ENCODE data around the gene ERCC3. TPM values are rescaled to one million over a fixed set of nuclear protein-coding genes. Genes with fewer than 3 reads are reported as not detected.

ERCC3 gene
- total RNA-seq, 1 donor from 2014 or later, result 22.4 TPM

DNA sequence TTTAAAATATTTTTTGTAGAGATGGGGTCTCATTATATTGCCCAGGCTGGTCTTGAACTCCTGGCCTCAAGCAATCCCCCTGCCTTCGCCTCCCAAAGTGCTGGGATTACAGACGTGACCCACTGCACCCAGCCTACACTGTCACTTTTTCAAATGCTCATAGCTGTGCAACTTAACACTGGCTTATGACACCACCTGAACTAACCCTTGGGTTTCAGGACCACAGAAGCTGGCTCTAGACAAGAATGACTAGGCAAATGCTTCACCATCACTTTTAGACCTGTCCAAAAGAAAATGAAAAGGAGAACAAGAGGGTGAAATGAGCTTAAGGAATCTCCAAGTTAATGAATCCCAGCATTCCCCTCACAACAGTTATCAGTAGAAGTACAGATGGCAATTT, 13.3 kb downstream of the ERCC3 start:
- peaks cover 6% of the 10 kb centered on the region for H3K9me3 ChIP-seq (replicated peaks)
- no peak for DNase-seq
- intact Hi-C loops (cut with micrococcal nuclease), result no loop called here
- H3K4me1 ChIP-seq, result no peaks in the 10 kb centered on the region
- H3K27me3 ChIP-seq (ENCODE audit: low read depth), result no peaks in the 10 kb centered on the region
- H3K4me3 ChIP-seq, result no peak overlapping the region
- H3K36me3 ChIP-seq, result peaks cover 95% of the 10 kb centered on the region
- TF ChIP-seq, protein P1, sequence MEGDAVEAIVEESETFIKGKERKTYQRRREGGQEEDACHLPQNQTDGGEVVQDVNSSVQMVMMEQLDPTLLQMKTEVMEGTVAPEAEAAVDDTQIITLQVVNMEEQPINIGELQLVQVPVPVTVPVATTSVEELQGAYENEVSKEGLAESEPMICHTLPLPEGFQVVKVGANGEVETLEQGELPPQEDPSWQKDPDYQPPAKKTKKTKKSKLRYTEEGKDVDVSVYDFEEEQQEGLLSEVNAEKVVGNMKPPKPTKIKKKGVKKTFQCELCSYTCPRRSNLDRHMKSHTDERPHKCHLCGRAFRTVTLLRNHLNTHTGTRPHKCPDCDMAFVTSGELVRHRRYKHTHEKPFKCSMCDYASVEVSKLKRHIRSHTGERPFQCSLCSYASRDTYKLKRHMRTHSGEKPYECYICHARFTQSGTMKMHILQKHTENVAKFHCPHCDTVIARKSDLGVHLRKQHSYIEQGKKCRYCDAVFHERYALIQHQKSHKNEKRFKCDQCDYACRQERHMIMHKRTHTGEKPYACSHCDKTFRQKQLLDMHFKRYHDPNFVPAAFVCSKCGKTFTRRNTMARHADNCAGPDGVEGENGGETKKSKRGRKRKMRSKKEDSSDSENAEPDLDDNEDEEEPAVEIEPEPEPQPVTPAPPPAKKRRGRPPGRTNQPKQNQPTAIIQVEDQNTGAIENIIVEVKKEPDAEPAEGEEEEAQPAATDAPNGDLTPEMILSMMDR (IDR thresholded peaks at IDR 0.05; ENCODE audit: borderline replicate concordance), result no peak
- H3K27ac ChIP-seq (replicated peaks), result no peak overlapping the region

DNA sequence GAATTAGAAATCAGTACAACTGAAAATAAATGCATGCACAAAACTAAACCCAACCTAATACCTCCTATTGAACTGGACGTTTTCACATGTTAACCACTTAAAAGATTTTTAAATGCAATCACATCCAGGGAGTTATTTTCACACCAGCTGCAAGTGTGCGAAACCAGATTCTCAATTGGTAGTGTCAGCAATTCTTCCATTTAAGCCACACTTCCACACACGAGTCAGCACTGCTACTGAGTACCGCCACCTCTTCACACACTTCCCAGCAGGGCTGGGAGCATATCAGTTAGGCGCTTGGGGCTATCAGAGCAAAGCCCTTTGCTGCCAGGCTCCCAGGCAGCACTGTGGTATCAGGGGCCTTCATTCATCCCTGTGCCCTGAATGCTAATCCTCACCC, 14.2 kb downstream of the ERCC3 start:
- no peak overlapping the region for H3K27ac ChIP-seq (replicated peaks)
- peaks cover 95% of the 10 kb centered on the region for H3K36me3 ChIP-seq

DNA sequence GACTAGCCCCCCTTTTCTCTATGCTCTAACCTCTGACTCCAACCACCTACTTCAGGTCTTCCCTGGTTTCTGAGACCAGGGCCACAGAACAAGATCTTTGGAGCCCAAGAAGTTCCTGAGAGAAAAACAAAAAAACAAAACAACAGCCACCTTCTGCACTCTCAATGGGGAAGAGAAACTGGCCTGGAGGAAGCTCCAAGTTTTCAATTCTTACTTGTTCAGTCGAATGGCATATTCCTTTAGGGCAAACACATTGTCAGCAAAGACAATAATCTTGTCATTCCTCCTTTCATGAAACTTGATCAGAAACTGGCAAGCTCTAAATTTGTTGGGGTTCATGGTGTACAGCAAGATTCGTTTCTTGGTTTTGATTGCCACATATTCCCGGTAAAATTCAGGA, 15.0 kb downstream of the ERCC3 start:
- Histone ChIP-seq H3K27ac (replicated peaks) (no peak overlapping the region), H3K9me3 (replicated peaks) (peaks cover 6% of the 10 kb centered on the region), H3K27me3 (ENCODE audit: low read depth) (no peaks in the 10 kb centered on the region), H3K4me3 (no peak overlapping the region), H3K36me3 (peaks cover 95% of the 10 kb centered on the region), H3K4me1 (no peaks in the 10 kb centered on the region)
- intact Hi-C loops (cut with micrococcal nuclease), result no loop called here
- TF ChIP-seq, protein P1 (IDR thresholded peaks at IDR 0.05; ENCODE audit: borderline replicate concordance), result no peak
- DNase-seq, result no peak

More for the DNA sequence above, 14.2 kb downstream of the ERCC3 start:
- DNase-seq, result no peak
- TF ChIP-seq, protein P1 (IDR thresholded peaks at IDR 0.05; ENCODE audit: borderline replicate concordance), result no peak
- peaks cover 6% of the 10 kb centered on the region for H3K9me3 ChIP-seq (replicated peaks)
- H3K4me3 ChIP-seq, result no peak overlapping the region
- no peaks in the 10 kb centered on the region for H3K4me1 ChIP-seq
- H3K27me3 ChIP-seq (ENCODE audit: low read depth), result no peaks in the 10 kb centered on the region
- intact Hi-C loops (cut with micrococcal nuclease), result no loop called here

DNA sequence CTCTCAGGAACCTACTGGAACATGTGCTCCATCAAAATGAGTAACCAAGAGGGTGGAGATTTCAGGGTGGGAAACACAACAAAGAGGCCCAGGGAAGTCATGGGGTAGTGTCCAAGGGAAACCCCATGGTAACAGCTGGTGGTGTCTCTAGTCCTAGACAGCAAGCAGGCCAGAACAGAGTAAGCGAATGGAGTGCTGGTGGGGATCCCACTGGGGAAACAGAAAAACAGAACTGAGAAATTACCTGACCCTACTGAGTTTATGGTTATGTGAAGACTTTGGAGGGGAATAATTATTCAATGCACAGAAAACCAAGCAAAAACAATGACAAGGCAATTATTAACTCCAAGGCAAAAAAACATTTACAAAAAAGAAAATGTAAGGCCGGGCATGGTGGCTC, 16.9 kb downstream of the ERCC3 start:
- TF ChIP-seq, protein P1 (IDR thresholded peaks at IDR 0.05; ENCODE audit: borderline replicate concordance), result no peak
- intact Hi-C loops (cut with micrococcal nuclease), result no loop called here
- Histone ChIP-seq H3K4me3 (no peak overlapping the region), H3K36me3 (peaks cover 98% of the 10 kb centered on the region), H3K27me3 (ENCODE audit: low read depth) (no peaks in the 10 kb centered on the region), H3K27ac (replicated peaks) (no peak overlapping the region), H3K4me1 (no peaks in the 10 kb centered on the region), H3K9me3 (replicated peaks) (no peaks in the 10 kb centered on the region)
- DNase-seq, result no peak

DNA sequence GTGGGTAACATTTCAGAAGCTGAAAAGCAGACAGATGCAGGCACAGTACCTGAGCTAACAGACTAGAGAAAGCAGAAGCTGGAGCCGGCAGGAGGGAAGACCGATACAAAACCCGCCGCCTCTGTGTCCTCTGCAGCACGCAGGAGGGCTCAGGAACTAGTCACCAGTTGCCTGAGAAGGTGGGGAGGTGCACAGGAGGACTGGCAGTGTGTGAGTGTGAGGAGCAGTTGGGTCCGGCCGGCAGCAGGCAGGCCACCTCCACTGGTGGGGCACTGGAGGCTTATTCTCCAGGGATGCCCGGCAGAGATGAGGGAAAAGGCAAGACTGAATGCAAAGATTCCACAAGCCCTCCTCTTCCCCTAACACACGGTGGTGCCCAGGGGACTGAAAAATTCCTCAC, 18.2 kb downstream of the ERCC3 start:
- TF ChIP-seq, protein P1 (IDR thresholded peaks at IDR 0.05; ENCODE audit: borderline replicate concordance), result no peak
- Histone ChIP-seq H3K4me1 (no peaks in the 10 kb centered on the region), H3K9me3 (replicated peaks) (no peaks in the 10 kb centered on the region), H3K4me3 (no peak overlapping the region), H3K27ac (replicated peaks) (no peak overlapping the region), H3K36me3 (peaks cover 99% of the 10 kb centered on the region), H3K27me3 (ENCODE audit: low read depth) (no peaks in the 10 kb centered on the region)
- intact Hi-C loops (cut with micrococcal nuclease), result no loop called here
- no peak for DNase-seq

DNA sequence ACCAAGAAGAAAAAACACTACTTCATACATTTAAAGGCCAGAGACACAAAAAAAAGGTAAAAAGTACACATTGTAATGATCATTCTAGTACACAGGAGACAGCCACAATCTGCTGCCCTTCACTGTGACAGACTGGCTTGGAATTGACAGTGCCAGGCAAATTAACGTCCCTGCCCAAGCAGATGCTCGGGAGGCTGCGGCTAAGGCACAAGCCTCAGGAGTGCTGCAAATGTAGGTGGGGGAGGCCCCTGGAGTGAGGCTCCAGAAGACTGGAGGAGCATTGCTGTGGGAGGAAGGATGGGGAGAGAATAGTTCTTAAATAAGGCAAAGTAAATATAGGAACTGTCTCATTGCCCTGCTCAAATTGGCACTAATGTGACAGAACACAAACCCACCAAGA, 18.6 kb downstream of the ERCC3 start:
- Histone ChIP-seq H3K4me3 (no peak overlapping the region), H3K27me3 (ENCODE audit: low read depth) (no peaks in the 10 kb centered on the region), H3K27ac (replicated peaks) (no peak overlapping the region), H3K36me3 (peaks cover 99% of the 10 kb centered on the region), H3K9me3 (replicated peaks) (no peaks in the 10 kb centered on the region), H3K4me1 (no peaks in the 10 kb centered on the region)
- intact Hi-C loops (cut with micrococcal nuclease), result no loop called here
- TF ChIP-seq, protein P1 (IDR thresholded peaks at IDR 0.05; ENCODE audit: borderline replicate concordance), result no peak
- no peak for DNase-seq

Data from left ventricle myocardium inferior (tissue), 1 donor.